ENCODE data around the gene CDKAL1. TPM values are rescaled to one million over a fixed set of nuclear protein-coding genes. Genes with fewer than 3 reads are reported as not detected.

CDKAL1 gene
- total and polyA plus RNA-seq, 2 of the 8 experiments (the other 6 are each of a cell fraction or from before 2014, with no cell fraction given), result 8.4 to 24.6 TPM

DNA sequence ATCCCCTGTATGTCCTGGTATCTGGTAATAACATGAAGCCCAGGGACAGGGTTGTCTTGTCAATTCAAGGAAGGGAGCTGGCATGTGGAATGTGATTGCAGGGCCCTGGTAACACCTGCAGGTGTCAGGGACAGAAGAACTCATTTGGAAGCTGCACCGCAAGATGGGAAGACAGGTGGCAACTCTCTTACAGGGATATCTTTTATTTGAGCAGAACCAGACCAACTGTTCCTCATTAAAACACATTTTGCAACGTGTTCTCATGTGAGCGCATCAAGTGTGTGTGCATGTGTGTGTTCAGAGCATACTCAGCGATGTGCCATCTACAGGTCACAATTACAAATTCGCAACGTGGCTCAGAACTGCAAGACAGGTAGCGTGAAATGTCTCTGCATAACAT lies 688.4 kb downstream of the CDKAL1 start:
- POLR2A ChIA-PET (ENCODE audit: partially characterized antibody), result no interaction called here
- no peaks in the 10 kb centered on the region; a peak in 1 of 7 replicates for H3K4me1 ChIP-seq (replicated peaks in 1 of 4; ENCODE audit: control insufficient read depth in 3 of 4, insufficient read depth in 4 of 4, low read length in 3 of 4)
- no peaks in the 10 kb centered on the region for H3K36me3 ChIP-seq (ENCODE audit: control insufficient read depth in 2 of 4, insufficient read depth in 4 of 4, low read length in 3 of 4)
- no peak overlapping the region for H4K91ac ChIP-seq (replicated peaks; ENCODE audit: insufficient read length, low read length)
- no peak overlapping the region for H3K56ac ChIP-seq (replicated peaks; ENCODE audit: insufficient read length, low read depth, low read length)
- H4K8ac ChIP-seq (ENCODE audit: extremely low read depth, insufficient read depth, low read length), result no peak overlapping the region
- no peaks in the 10 kb centered on the region for H3K79me2 ChIP-seq (ENCODE audit: control insufficient read depth in 1 of 2, insufficient read depth in 2 of 2, low read length in 2 of 2)
- no peak overlapping the region for H2BK5ac ChIP-seq (ENCODE audit: low read depth, low read length)
- no peak overlapping the region for H3K9ac ChIP-seq (replicated peaks in 1 of 4; ENCODE audit: extremely low read depth in 1 of 4, low read depth in 3 of 4, low read length in 3 of 4)
- no peaks in the 10 kb centered on the region for H3K23me2 ChIP-seq (ENCODE audit: low read depth, low read length)
- no peak for FAIRE-seq
- H4K20me1 ChIP-seq (replicated peaks in 1 of 2; ENCODE audit: control insufficient read depth in 1 of 2, insufficient read depth in 2 of 2, low read length in 2 of 2), result no peaks in the 10 kb centered on the region
- no peak for TF ChIP-seq HDAC6 (IDR thresholded peaks at IDR 0.05; ENCODE audit: low read depth, low read length)
- TF ChIP-seq, protein P1, sequence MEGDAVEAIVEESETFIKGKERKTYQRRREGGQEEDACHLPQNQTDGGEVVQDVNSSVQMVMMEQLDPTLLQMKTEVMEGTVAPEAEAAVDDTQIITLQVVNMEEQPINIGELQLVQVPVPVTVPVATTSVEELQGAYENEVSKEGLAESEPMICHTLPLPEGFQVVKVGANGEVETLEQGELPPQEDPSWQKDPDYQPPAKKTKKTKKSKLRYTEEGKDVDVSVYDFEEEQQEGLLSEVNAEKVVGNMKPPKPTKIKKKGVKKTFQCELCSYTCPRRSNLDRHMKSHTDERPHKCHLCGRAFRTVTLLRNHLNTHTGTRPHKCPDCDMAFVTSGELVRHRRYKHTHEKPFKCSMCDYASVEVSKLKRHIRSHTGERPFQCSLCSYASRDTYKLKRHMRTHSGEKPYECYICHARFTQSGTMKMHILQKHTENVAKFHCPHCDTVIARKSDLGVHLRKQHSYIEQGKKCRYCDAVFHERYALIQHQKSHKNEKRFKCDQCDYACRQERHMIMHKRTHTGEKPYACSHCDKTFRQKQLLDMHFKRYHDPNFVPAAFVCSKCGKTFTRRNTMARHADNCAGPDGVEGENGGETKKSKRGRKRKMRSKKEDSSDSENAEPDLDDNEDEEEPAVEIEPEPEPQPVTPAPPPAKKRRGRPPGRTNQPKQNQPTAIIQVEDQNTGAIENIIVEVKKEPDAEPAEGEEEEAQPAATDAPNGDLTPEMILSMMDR (IDR thresholded peaks at IDR 0.05; ENCODE audit: control extremely low read depth in 1 of 3, insufficient read depth in 1 of 3, low read depth in 1 of 3, low read length in 3 of 3), result peak in 1 of 3 experiments; percentile 11; a peak in 1 of 4 replicates
- no peak overlapping the region for H3K14ac ChIP-seq (ENCODE audit: insufficient read length)
- no peak overlapping the region for H2BK120ac ChIP-seq (replicated peaks; ENCODE audit: low read depth, low read length)
- DNase-seq (ENCODE audit: low read depth in 1 of 2, low spot score in 2 of 2), result no peak
- no peak overlapping the region for H2AFZ ChIP-seq (ENCODE audit: low read length)
- no peaks in the 10 kb centered on the region for H3K79me1 ChIP-seq (ENCODE audit: low read depth, low read length)
- no peak overlapping the region for H3K18ac ChIP-seq (ENCODE audit: extremely low read depth, low read length)
- CTCF ChIA-PET (ENCODE audit: partially characterized antibody), result interaction anchor here (0.9 to 1.7 kb wide), 2 partner anchors 22 to 27 kb away, joined by 3 read pairs; no protein-coding TSS in a partner anchor
- H3K4ac ChIP-seq (replicated peaks; ENCODE audit: insufficient read length, low read depth, low read length), result no peak overlapping the region
- no peak overlapping the region for H2AK5ac ChIP-seq (ENCODE audit: low read depth, low read length)
- H4K5ac ChIP-seq (ENCODE audit: insufficient read length, low read depth, low read length), result no peak overlapping the region
- H2BK12ac ChIP-seq (ENCODE audit: low read depth, low read length), result no peak overlapping the region
- H3K9me3 ChIP-seq (ENCODE audit: insufficient read depth in 2 of 2, low read depth in 1 of 2, low read length in 1 of 2), result peaks cover 3 to 5% of the 10 kb centered on the region in 2 experiments; a peak in 1 of 4 replicates
- H3K27me3 ChIP-seq (replicated peaks in 1 of 4; ENCODE audit: control insufficient read depth in 3 of 4, extremely low read depth in 1 of 4, insufficient read depth in 3 of 4, low read length in 3 of 4), result no peaks in the 10 kb centered on the region
- H3K23ac ChIP-seq (ENCODE audit: insufficient read length), result no peak overlapping the region
- no peak overlapping the region for H3K4me2 ChIP-seq (ENCODE audit: insufficient read depth in 1 of 2, low read depth in 2 of 2, low read length in 2 of 2)
- no peak overlapping the region for H2BK20ac ChIP-seq (ENCODE audit: low read length)
- no peak overlapping the region for H3K27ac ChIP-seq (ENCODE audit: low read depth, low read length)
- no peak overlapping the region for H3K4me3 ChIP-seq (ENCODE audit: extremely low read depth in 1 of 4, insufficient read depth in 2 of 4, low read depth in 3 of 4, low read length in 4 of 4)
- no peak overlapping the region for H2BK15ac ChIP-seq (ENCODE audit: low read length)
- 87% methylated on average over 7 of the region's 7 CpGs; no CpG with 5 or more reads in 1 of the 2 experiments for WGBS, 2 experiments (ENCODE audit: extremely low coverage in 1 of 2, insufficient coverage in 1 of 2, insufficient read length in 1 of 2, insufficient replicate concordance in 2 of 2, low coverage in 1 of 2, low lambda C conversion rate in 2 of 2, missing lambda C conversion rate in 1 of 2)

Data from H1 (cell line).